HCT116 (cell line): ENCODE data around the gene IDUA. TPM values are rescaled to one million over a fixed set of nuclear protein-coding genes. Genes with fewer than 3 reads are reported as not detected.

Experiments
- ATAC-seq: fragments of 200-7000 bp; cut with Tn5 transposase; 2 replicates; pipeline ENCODE4 v1.9.1; 2020; ENCODE audit warnings: mild to moderate bottlenecking, moderate library complexity
- BruUV-seq: library from RNA; stranded (reverse); fragments of 400-500 nt; replicated peaks from 2 replicates; lab custom pipeline; 2021; lab: Mats Ljungman, UMichigan
- CTCF ChIA-PET: fragments of 300-600 bp; sonication (Branson Sonifier 250); formaldehyde crosslinking; loops from one replicate; lab custom pipeline; 2021; ENCODE audit warnings: antibody characterized with exemption; lab: Charles Lee
- POLR2A ChIA-PET: fragments of 300-600, 350-600 bp; sonication (Branson Sonifier 250); formaldehyde crosslinking; loops from one replicate; lab custom pipeline; 2021; ENCODE audit warnings: antibody characterized with exemption; lab: Charles Lee
- RAD21 ChIA-PET, 2 experiments: fragments of 300-600 bp; sonication (Branson Sonifier 250); formaldehyde crosslinking; loops; one replicate each; lab custom pipeline; 2023; ENCODE audit warnings: low total read pairs in 2 of 2; ENCODE audit not compliant: uncharacterized antibody in 2 of 2, unreplicated experiment in 2 of 2, low non-redundant PET in 1 of 2; lab: Charles Lee
- DNase-seq: peaks from one replicate; pipeline ENCODE4 v3.0.0-alpha.2; 2010; ENCODE audit warnings: low read depth, low spot score
- H2AFZ ChIP-seq: fragments of 200-600 bp; shearing (Covaris generic), sonication (generic); 2 replicates; pipeline ENCODE4 v1.6.1; 2017; ENCODE audit warnings: low read depth, mixed run types, mixed read lengths, antibody characterized with exemption, low read length; ENCODE audit not compliant: poor library complexity, severe bottlenecking
- H3K27ac ChIP-seq: 2 replicates; pipeline ENCODE4 v1.5.1; 2012; ENCODE audit warnings: low read depth, low read length
- H3K27me3 ChIP-seq: fragments of 200-600 bp; sonication (generic); 2 replicates; pipeline ENCODE4 v1.6.1; 2016; ENCODE audit warnings: mixed run types, low read length, mixed read lengths; ENCODE audit not compliant: insufficient read depth
- H3K36me3 ChIP-seq, 2 experiments: fragments of 200-500 bp in 1 of 2; fragments of 200-600 bp in 1 of 2; sonication (Bioruptor generic) in 1 of 2; sonication (generic) in 1 of 2; 2 replicates each; pipeline versions ENCODE4 v1.5.1 to v1.6.1; 2014 to 2016; ENCODE audit warnings: low read length in 2 of 2, inconsistent platforms in 1 of 2, mixed read lengths in 1 of 2, mixed run types in 1 of 2; ENCODE audit not compliant: insufficient read depth in 2 of 2, control insufficient read depth in 1 of 2
- H3K4me1 ChIP-seq, 2 experiments: fragments of 200-600 bp in 1 of 2; sonication (generic) in 1 of 2; 2 replicates each; pipeline versions ENCODE4 v1.5.1 to v1.6.1; 2012 to 2017; ENCODE audit warnings: low read length in 2 of 2, inconsistent platforms in 1 of 2, mild to moderate bottlenecking in 1 of 2, mixed read lengths in 1 of 2, mixed run types in 1 of 2, moderate library complexity in 1 of 2; ENCODE audit not compliant: insufficient read depth in 2 of 2, control insufficient read depth in 1 of 2
- H3K4me2 ChIP-seq: fragments of 200-600 bp; sonication (generic); 2 replicates; pipeline ENCODE4 v1.6.1; 2017; ENCODE audit warnings: mixed run types, low read length, mixed read lengths
- H3K4me3 ChIP-seq, 2 experiments: fragments of 200-600 bp in 1 of 2; sonication (generic) in 1 of 2; replicated peaks in 1 of 2; 2 replicates each; pipeline ENCODE4 v1.5.1; 2011 to 2016; ENCODE audit warnings: low read length in 2 of 2, control low read depth in 1 of 2, low read depth in 1 of 2, mild to moderate bottlenecking in 1 of 2, mixed read lengths in 1 of 2, mixed run types in 1 of 2
- H3K79me2 ChIP-seq: fragments of 200-600 bp; sonication (generic); 2 replicates; pipeline ENCODE4 v1.6.1; 2017; ENCODE audit warnings: mild to moderate bottlenecking, mixed run types, low read length, moderate library complexity, mixed read lengths; ENCODE audit not compliant: insufficient read depth
- H3K9ac ChIP-seq: fragments of 200-600 bp; sonication (generic); 2 replicates; pipeline ENCODE4 v1.6.1; 2016; ENCODE audit warnings: low read length, mixed read lengths
- H3K9me2 ChIP-seq: fragments of 200-600 bp; sonication (generic), shearing (Covaris generic); 2 replicates; pipeline ENCODE4 v1.6.1; 2017; ENCODE audit warnings: mixed run types, mild to moderate bottlenecking, moderate library complexity; ENCODE audit not compliant: insufficient read depth
- H3K9me3 ChIP-seq, 2 experiments: fragments of 200-500 bp in 1 of 2; fragments of 200-600 bp in 1 of 2; sonication (Bioruptor generic) in 1 of 2; sonication (generic) in 1 of 2; 2 replicates each; pipeline ENCODE4 v1.6.1; 2014 to 2017; ENCODE audit warnings: low read length in 2 of 2, mixed read lengths in 2 of 2, inconsistent platforms in 1 of 2, low read depth in 1 of 2, mild to moderate bottlenecking in 1 of 2, mixed run types in 1 of 2, moderate library complexity in 1 of 2; ENCODE audit not compliant: control insufficient read depth in 1 of 2, insufficient read depth in 1 of 2
- H4K20me1 ChIP-seq: fragments of 200-600 bp; sonication (generic), shearing (Covaris generic); 2 replicates; pipeline ENCODE4 v1.6.1; 2017; ENCODE audit warnings: mixed run types, mild to moderate bottlenecking, moderate library complexity; ENCODE audit not compliant: insufficient read depth
- CBX3 ChIP-seq: IDR thresholded peaks from 2 replicates; pipeline ENCODE4 v1.6.1; 2012; ENCODE audit warnings: low read depth
- CEBPB ChIP-seq: IDR thresholded peaks from 2 replicates; pipeline ENCODE4 v1.6.1; 2012; ENCODE audit warnings: low read depth
- EGR1 ChIP-seq: IDR thresholded peaks from 2 replicates; pipeline ENCODE4 v1.6.1; 2012; ENCODE audit warnings: low read depth
- ELF1 ChIP-seq: IDR thresholded peaks from 2 replicates; pipeline ENCODE4 v1.6.1; 2012; ENCODE audit warnings: low read depth, borderline replicate concordance
- EZH2 ChIP-seq: fragments of 200-600 bp; sonication (generic); IDR thresholded peaks from 2 replicates; pipeline ENCODE4 v1.6.1; 2017; ENCODE audit warnings: antibody characterized with exemption, mixed run types
- FOSL1 ChIP-seq: IDR thresholded peaks from 2 replicates; pipeline ENCODE4 v1.6.1; 2012; ENCODE audit warnings: low read depth
- JUND ChIP-seq: IDR thresholded peaks from 2 replicates; pipeline ENCODE4 v1.6.1; 2012
- POLR2A ChIP-seq: IDR thresholded peaks from 2 replicates; pipeline ENCODE4 v1.7.0; 2011; ENCODE audit warnings: borderline replicate concordance; ENCODE audit not compliant: insufficient read depth, insufficient read length; ENCODE audit errors: extremely low read depth
- POLR2AphosphoS5 ChIP-seq: IDR thresholded peaks from 2 replicates; pipeline ENCODE4 v1.6.1; 2011; ENCODE audit warnings: mild to moderate bottlenecking, low read depth, low read length, moderate library complexity
- RAD21 ChIP-seq: IDR thresholded peaks from 2 replicates; pipeline ENCODE4 v1.6.1; 2012; ENCODE audit warnings: low read depth, mild to moderate bottlenecking
- SIN3A ChIP-seq: IDR thresholded peaks from 2 replicates; pipeline ENCODE4 v1.6.1; 2012; ENCODE audit warnings: low read depth
- SP1 ChIP-seq: IDR thresholded peaks from 2 replicates; pipeline ENCODE4 v1.6.1; 2012; ENCODE audit warnings: low read depth
- SRF ChIP-seq: IDR thresholded peaks from 2 replicates; pipeline ENCODE4 v1.6.1; 2012; ENCODE audit warnings: low read depth
- TCF7L2 ChIP-seq: IDR thresholded peaks from 2 replicates; pipeline ENCODE4 v1.7.0; 2011; ENCODE audit warnings: borderline replicate concordance, inconsistent platforms; ENCODE audit not compliant: insufficient read depth, insufficient read length; ENCODE audit errors: extremely low read depth
- YY1 ChIP-seq: IDR thresholded peaks from 2 replicates; pipeline ENCODE4 v1.6.1; 2011; ENCODE audit warnings: low read length, low read depth, moderate library complexity, mild to moderate bottlenecking; ENCODE audit not compliant: insufficient replicate concordance; ENCODE audit errors: extremely low read depth
- ZFX ChIP-seq: fragments of 450-650 bp; IDR thresholded peaks from 2 replicates; pipeline ENCODE4 v1.6.1; 2017
- ZNF274 ChIP-seq: fragments of 200-500 bp; sonication (Bioruptor generic); IDR thresholded peaks from 2 replicates; pipeline ENCODE4 v1.6.1; 2014; ENCODE audit warnings: mild to moderate bottlenecking, low read depth, low read length, inconsistent platforms
- intact Hi-C: fragments of 100-400 bp; cut with micrococcal nuclease; formaldehyde crosslinking; loops from 2 replicates; pipeline ENCODE4 v1.10.0; 2022
- total RNA-seq: library from RNA; stranded (reverse); gene quantifications from one replicate; pipeline ENCODE4 v1.2.1, GENCODE V29; 2021; ENCODE audit not compliant: unreplicated experiment
- TF ChIP-seq, protein P1 (sequence below): IDR thresholded peaks from 2 replicates; pipeline ENCODE4 v1.6.1; 2012; ENCODE audit warnings: low read depth
- TF ChIP-seq, protein P2 (sequence below): IDR thresholded peaks from 2 replicates; pipeline ENCODE4 v1.6.1; 2012
- TF ChIP-seq, protein P3 (sequence below), 3 experiments: fragments of 200-600 bp in 1 of 3; sonication (generic) in 1 of 3; IDR thresholded peaks in 2 of 3; conservative IDR thresholded peaks in 1 of 3; 2 replicates each; pipeline ENCODE4 v1.5.1; 2012 to 2017; ENCODE audit warnings: low read depth in 2 of 3, low read length in 2 of 3, antibody characterized with exemption in 1 of 3, borderline replicate concordance in 1 of 3, control low read depth in 1 of 3, mild to moderate bottlenecking in 1 of 3, mixed read lengths in 1 of 3, mixed run types in 1 of 3, moderate library complexity in 1 of 3; ENCODE audit not compliant: insufficient read depth in 1 of 3

Gene IDUA
- total RNA-seq, 1 experiment from 2014 or later: 28.2 TPM

DNA sequence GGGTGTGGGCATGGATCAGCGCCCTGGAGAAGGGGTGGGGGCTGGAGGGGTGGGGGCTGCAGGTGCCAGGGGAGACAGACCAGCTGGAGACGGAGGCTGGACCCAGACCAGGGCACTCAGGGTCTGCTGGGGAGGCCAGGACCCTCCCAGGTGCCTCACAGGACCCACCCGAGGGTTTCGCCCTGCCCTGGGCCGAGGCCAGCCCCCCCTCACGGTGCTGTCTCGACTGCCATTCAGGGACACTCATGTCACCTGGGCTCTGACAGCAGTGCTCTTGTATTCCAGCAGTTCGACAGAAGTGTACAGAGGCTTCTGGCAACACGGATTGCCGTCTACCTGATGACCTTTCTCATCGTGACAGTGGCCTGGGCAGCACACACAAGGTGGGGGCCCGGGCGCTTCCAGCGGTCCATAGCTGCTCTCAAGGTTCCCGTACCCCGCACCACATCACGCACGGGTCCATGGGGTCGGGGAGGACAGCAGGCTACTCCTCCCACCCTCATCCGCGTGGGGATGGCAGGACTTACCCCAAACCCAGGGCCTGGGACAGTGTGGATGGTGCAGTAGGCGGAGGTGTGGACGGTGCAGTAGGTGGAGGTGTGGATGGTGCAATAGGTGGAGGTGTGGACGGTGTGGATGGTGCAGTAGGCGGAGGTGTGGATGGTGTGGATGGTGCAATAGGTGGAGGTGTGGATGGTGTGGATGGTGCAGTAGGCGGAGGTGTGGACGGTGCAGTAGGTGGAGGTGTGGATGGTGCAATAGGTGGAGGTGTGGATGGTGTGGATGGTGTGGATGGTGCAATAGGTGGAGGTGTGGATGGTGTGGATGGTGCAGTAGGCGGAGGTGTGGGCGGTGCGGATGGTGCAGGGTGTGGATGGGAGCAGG lies 36.5 kb upstream of the IDUA start:
- TF ChIP-seq FOSL1 (no peak), EZH2 (no peak), POLR2AphosphoS5 (no peak), POLR2A (no peak), ELF1 (no peak), ZFX (no peak), ZNF274 (no peak), SIN3A (no peak), EGR1 (no peak), SP1 (no peak), SRF (no peak), YY1 (no peak), RAD21 (no peak), JUND (no peak), CBX3 (no peak), TCF7L2 (no peak), CEBPB (no peak)
- TF ChIP-seq, protein P1, sequence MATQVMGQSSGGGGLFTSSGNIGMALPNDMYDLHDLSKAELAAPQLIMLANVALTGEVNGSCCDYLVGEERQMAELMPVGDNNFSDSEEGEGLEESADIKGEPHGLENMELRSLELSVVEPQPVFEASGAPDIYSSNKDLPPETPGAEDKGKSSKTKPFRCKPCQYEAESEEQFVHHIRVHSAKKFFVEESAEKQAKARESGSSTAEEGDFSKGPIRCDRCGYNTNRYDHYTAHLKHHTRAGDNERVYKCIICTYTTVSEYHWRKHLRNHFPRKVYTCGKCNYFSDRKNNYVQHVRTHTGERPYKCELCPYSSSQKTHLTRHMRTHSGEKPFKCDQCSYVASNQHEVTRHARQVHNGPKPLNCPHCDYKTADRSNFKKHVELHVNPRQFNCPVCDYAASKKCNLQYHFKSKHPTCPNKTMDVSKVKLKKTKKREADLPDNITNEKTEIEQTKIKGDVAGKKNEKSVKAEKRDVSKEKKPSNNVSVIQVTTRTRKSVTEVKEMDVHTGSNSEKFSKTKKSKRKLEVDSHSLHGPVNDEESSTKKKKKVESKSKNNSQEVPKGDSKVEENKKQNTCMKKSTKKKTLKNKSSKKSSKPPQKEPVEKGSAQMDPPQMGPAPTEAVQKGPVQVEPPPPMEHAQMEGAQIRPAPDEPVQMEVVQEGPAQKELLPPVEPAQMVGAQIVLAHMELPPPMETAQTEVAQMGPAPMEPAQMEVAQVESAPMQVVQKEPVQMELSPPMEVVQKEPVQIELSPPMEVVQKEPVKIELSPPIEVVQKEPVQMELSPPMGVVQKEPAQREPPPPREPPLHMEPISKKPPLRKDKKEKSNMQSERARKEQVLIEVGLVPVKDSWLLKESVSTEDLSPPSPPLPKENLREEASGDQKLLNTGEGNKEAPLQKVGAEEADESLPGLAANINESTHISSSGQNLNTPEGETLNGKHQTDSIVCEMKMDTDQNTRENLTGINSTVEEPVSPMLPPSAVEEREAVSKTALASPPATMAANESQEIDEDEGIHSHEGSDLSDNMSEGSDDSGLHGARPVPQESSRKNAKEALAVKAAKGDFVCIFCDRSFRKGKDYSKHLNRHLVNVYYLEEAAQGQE: no peak
- TF ChIP-seq, protein P2, sequence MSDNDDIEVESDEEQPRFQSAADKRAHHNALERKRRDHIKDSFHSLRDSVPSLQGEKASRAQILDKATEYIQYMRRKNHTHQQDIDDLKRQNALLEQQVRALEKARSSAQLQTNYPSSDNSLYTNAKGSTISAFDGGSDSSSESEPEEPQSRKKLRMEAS: no peak
- TF ChIP-seq, protein P3, sequence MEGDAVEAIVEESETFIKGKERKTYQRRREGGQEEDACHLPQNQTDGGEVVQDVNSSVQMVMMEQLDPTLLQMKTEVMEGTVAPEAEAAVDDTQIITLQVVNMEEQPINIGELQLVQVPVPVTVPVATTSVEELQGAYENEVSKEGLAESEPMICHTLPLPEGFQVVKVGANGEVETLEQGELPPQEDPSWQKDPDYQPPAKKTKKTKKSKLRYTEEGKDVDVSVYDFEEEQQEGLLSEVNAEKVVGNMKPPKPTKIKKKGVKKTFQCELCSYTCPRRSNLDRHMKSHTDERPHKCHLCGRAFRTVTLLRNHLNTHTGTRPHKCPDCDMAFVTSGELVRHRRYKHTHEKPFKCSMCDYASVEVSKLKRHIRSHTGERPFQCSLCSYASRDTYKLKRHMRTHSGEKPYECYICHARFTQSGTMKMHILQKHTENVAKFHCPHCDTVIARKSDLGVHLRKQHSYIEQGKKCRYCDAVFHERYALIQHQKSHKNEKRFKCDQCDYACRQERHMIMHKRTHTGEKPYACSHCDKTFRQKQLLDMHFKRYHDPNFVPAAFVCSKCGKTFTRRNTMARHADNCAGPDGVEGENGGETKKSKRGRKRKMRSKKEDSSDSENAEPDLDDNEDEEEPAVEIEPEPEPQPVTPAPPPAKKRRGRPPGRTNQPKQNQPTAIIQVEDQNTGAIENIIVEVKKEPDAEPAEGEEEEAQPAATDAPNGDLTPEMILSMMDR (IDR thresholded peaks at IDR 0.05 in 2 of 3, conservative IDR thresholded peaks at IDR 0.05 in 1 of 3; ENCODE audit: borderline replicate concordance in 1 of 3, insufficient read depth in 1 of 3, low read depth in 2 of 3, low read length in 2 of 3): no peak
- ATAC-seq (no peak), DNase-seq (no peak)
- H2AFZ ChIP-seq: no peak overlapping the region
- ChIA-PET CTCF (no interaction called here), POLR2A (no interaction called here), RAD21 (no interaction called here)
- H3K9me3 ChIP-seq: no peaks in the 10 kb centered on the region
- no TSS peak for BruUV-seq
- no peak overlapping the region for H3K4me2 ChIP-seq
- no peaks in the 10 kb centered on the region for H3K27me3 ChIP-seq
- H3K36me3 ChIP-seq: no peaks in the 10 kb centered on the region
- H3K4me1 ChIP-seq: no peaks in the 10 kb centered on the region
- H3K79me2 ChIP-seq: no peaks in the 10 kb centered on the region
- intact Hi-C loops: no loop called here
- no peak overlapping the region for H3K27ac ChIP-seq
- no peaks in the 10 kb centered on the region for H4K20me1 ChIP-seq
- H3K9ac ChIP-seq: no peak overlapping the region
- H3K9me2 ChIP-seq: no peaks in the 10 kb centered on the region
- H3K4me3 ChIP-seq: no peak overlapping the region
